Spleen (tissue), 11 donors: ENCODE measurements around the gene SCN11A. TPM values are rescaled to one million over a fixed set of nuclear protein-coding genes. Genes with fewer than 3 reads are reported as not detected.
"Not testable (repeated sequence)": the region's sequence is repeated elsewhere in the genome, so short reads cannot be mapped to it uniquely, and the experiment has no call there.

Experiments
- DNase-seq: peaks from one replicate; pipeline ENCODE4 v3.0.0-alpha.2; 2020
- H3K27ac ChIP-seq, 8 donors: fragments of 200-600 bp; sonication (generic) in 7 of 8; 1 replicate in 4 of 8; 2 replicates in 4 of 8; pipeline versions ENCODE4 v1.5.0 to v1.8.0; 2016 to 2021; ENCODE audit warnings: inconsistent platforms in 4 of 8, mild to moderate bottlenecking in 4 of 8, moderate library complexity in 1 of 8
- H3K27me3 ChIP-seq, 7 donors: fragments of 200-600 bp; sonication (generic) in 6 of 7; replicated peaks in 1 of 7; 1 replicate in 4 of 7; 2 replicates in 3 of 7; pipeline versions ENCODE4 v1.5.0 to v1.8.0; 2016 to 2021; ENCODE audit warnings: inconsistent platforms in 3 of 7, mild to moderate bottlenecking in 1 of 7
- H3K36me3 ChIP-seq, 6 donors: fragments of 200-600 bp; sonication (generic) in 5 of 6; 1 replicate in 4 of 6; 2 replicates in 2 of 6; pipeline versions ENCODE4 v1.5.0 to v1.8.0; 2016 to 2021; ENCODE audit warnings: inconsistent platforms in 2 of 6
- H3K4me1 ChIP-seq, 6 donors: fragments of 200-600 bp; sonication (generic) in 5 of 6; 1 replicate in 3 of 6; 2 replicates in 3 of 6; pipeline versions ENCODE4 v1.5.0 to v1.8.0; 2016 to 2021; ENCODE audit warnings: inconsistent platforms in 3 of 6
- H3K4me3 ChIP-seq, 8 donors: fragments of 200-600 bp; sonication (generic) in 7 of 8; 1 replicate in 4 of 8; 2 replicates in 4 of 8; pipeline versions ENCODE4 v1.5.0 to v1.8.0; 2016 to 2021; ENCODE audit warnings: inconsistent platforms in 4 of 8, mild to moderate bottlenecking in 4 of 8, moderate library complexity in 2 of 8
- H3K9me3 ChIP-seq, 8 donors: fragments of 200-600 bp; sonication (generic) in 7 of 8; 1 replicate in 4 of 8; 2 replicates in 4 of 8; pipeline versions ENCODE4 v1.5.0 to v1.8.0; 2016 to 2021; ENCODE audit warnings: inconsistent platforms in 4 of 8
- CTCF ChIP-seq, 11 experiments: fragments of 200-600 bp in 7 of 11; fragments of 450-650 bp in 4 of 11; sonication (generic) in 4 of 11; IDR thresholded peaks in 8 of 11; conservative IDR thresholded peaks in 3 of 11; 1 replicate in 7 of 11; 2 replicates in 4 of 11; pipeline versions ENCODE4 v1.4.0 to v1.8.0; 2016 to 2021; ENCODE audit warnings: antibody characterized with exemption in 11 of 11, inconsistent platforms in 4 of 11, mild to moderate bottlenecking in 1 of 11
- POLR2A ChIP-seq, 3 donors: fragments of 450-650 bp; IDR thresholded peaks; one replicate each; pipeline ENCODE4 v1.5.1; 2017; ENCODE audit warnings: antibody characterized with exemption in 3 of 3, mild to moderate bottlenecking in 1 of 3
- POLR2AphosphoS5 ChIP-seq, 3 donors: sonication (generic); formaldehyde crosslinking; IDR thresholded peaks; one replicate each; pipeline ENCODE4 v1.5.1; 2017; ENCODE audit warnings: antibody characterized with exemption in 3 of 3
- WGBS, 5 donors: extraction: QIAGEN DNeasy Blood & Tissue Kit in 3 of 5; methylation state at CpG; one replicate each; pipeline versions ENCODE4 v1.1.5 to v1.1.7; 2013 to 2018; 5-methylcytosine and 5-hydroxymethylcytosine counted together
- intact Hi-C: fragments of 100-400 bp; cut with DNase I; formaldehyde crosslinking; loops from one replicate; pipeline ENCODE4 v1.15.0; 2023; ENCODE audit warnings: low total_unique reads
- polyA plus RNA-seq, 3 donors: library from polyadenylated mRNA; stranded (reverse); fragments of 200-250 nt; gene quantifications; one replicate each; pipeline ENCODE4 v1.2.1, GENCODE V29; 2013
- total RNA-seq, 7 donors: library from RNA; depleted of rRNA in 3 of 7; stranded (reverse); fragments of >200 nt in 3 of 7; fragmentation: NEBNext Ultra II Directional in 4 of 7; extraction: Animal tissue kit (Norgen Biotek cat#: 25700) in 4 of 7; gene quantifications; one replicate each; pipeline versions ENCODE4 v1.1.0 to v1.2.1, GENCODE V29; 2016 to 2021
- donor health status: healthy with polysubstance abuse.
- donor health status: DM: no; HTN: no; CAD: no; lungs with moderate emphysema.
- donor health status: DM: no; HTN: no; CAD: no.
- donor health status: Bipolar disorder and iron deficiency.
- donor health status: healthy.
- donor health status: DM: no; HTN: no; CAD: no.
- donor health status: DM: yes; HTN: yes; CAD: no.

The SCN11A gene
- total and polyA plus RNA-seq, 10 donors = 0.26 to 6.0 (median 2.5) TPM

GRCh38 chr3:39063143-39063542, 11.4 kb upstream of the SCN11A start:
- Histone ChIP-seq H3K27ac (no peak overlapping the region), H3K36me3 (peaks cover 0 to 59% (median 23%) of the 10 kb centered on the region in 6 donors), H3K4me1 (peaks cover 0 to 27% (median 9%) of the 10 kb centered on the region in 6 donors), H3K4me3 (no peak overlapping the region), H3K27me3 (no peaks in the 10 kb centered on the region), H3K9me3 (peaks cover 0 to 7% (median 0%) of the 10 kb centered on the region in 8 donors)
- no peak for DNase-seq
- 82 to 94% (median 93%) methylated on average over 3 of the region's 3 CpGs for WGBS, 5 donors
- TF ChIP-seq POLR2A (IDR thresholded peaks at IDR 0.05) (no peak), CTCF (IDR thresholded peaks at IDR 0.05 in 8 of 11, conservative IDR thresholded peaks at IDR 0.05 in 3 of 11) (no peak), POLR2AphosphoS5 (IDR thresholded peaks at IDR 0.05) (no peak)
- intact Hi-C loops = no loop called here

- WGBS, 5 donors = 83 to 88% (median 87%) methylated on average over 1 of the region's 1 CpG
- TF ChIP-seq CTCF (IDR thresholded peaks at IDR 0.05 in 8 of 11, conservative IDR thresholded peaks at IDR 0.05 in 3 of 11) = no peak
- TF ChIP-seq POLR2AphosphoS5 (IDR thresholded peaks at IDR 0.05) = no peak
- TF ChIP-seq POLR2A (IDR thresholded peaks at IDR 0.05) = no peak
- intact Hi-C loops = no loop called here
- Histone ChIP-seq H3K9me3 (peaks cover 0 to 7% (median 0%) of the 10 kb centered on the region in 8 donors), H3K4me1 (peaks cover 0 to 35% (median 9%) of the 10 kb centered on the region in 6 donors), H3K4me3 (no peak overlapping the region), H3K27ac (no peak overlapping the region), H3K27me3 (no peaks in the 10 kb centered on the region), H3K36me3 (peaks cover 0 to 56% (median 14%) of the 10 kb centered on the region in 6 donors)
- DNase-seq = no peak
Observed at GRCh38 chr3:39062180-39062579, 10.4 kb upstream of the SCN11A start.

- H3K4me3 ChIP-seq, H3K27me3 ChIP-seq, H3K9me3 ChIP-seq, DNase-seq, H3K27ac ChIP-seq, intact Hi-C loops: not testable (repeated sequence)
- WGBS, 5 donors = 88 to 93% (median 89%) methylated on average over 2 of the region's 2 CpGs
- Histone ChIP-seq H3K4me1 (peaks cover 0 to 44% (median 10%) of the 10 kb centered on the region in 6 donors), H3K36me3 (peaks cover 0 to 46% (median 5%) of the 10 kb centered on the region in 6 donors)
Observed at GRCh38 chr3:39061228-39061627, 9.5 kb upstream of the SCN11A start.

- TF ChIP-seq POLR2A (IDR thresholded peaks at IDR 0.05) (no peak), CTCF (IDR thresholded peaks at IDR 0.05 in 8 of 11, conservative IDR thresholded peaks at IDR 0.05 in 3 of 11) (no peak), POLR2AphosphoS5 (IDR thresholded peaks at IDR 0.05) (no peak)
- Histone ChIP-seq H3K4me1 (peaks cover 12 to 79% (median 41%) of the 10 kb centered on the region in 6 donors), H3K27me3 (no peaks in the 10 kb centered on the region), H3K36me3 (peaks cover 0 to 11% (median 0%) of the 10 kb centered on the region in 6 donors), H3K4me3 (no peak overlapping the region), H3K27ac (no peak overlapping the region), H3K9me3 (peaks cover 0 to 6% (median 0%) of the 10 kb centered on the region in 8 donors)
- no peak for DNase-seq
- WGBS, 5 donors = 63 to 82% (median 79%) methylated on average over 3 of the region's 3 CpGs
- intact Hi-C loops = no loop called here
Observed at GRCh38 chr3:39056151-39056550, 4.4 kb upstream of the SCN11A start.

- peaks cover 13 to 84% (median 43%) of the 10 kb centered on the region in 6 donors for H3K4me1 ChIP-seq
- WGBS, 5 donors = 90 to 97% (median 94%) methylated on average over 2 of the region's 2 CpGs
- no peak for TF ChIP-seq CTCF (IDR thresholded peaks at IDR 0.05 in 8 of 11, conservative IDR thresholded peaks at IDR 0.05 in 3 of 11)
- TF ChIP-seq POLR2AphosphoS5 (IDR thresholded peaks at IDR 0.05) = no peak
- TF ChIP-seq POLR2A (IDR thresholded peaks at IDR 0.05) = no peak
- H3K9me3 ChIP-seq = no peaks in the 10 kb centered on the region
- H3K4me3 ChIP-seq = peak overlapping the region in 1 of 8 donors; percentile 82
- no peak overlapping the region for H3K27ac ChIP-seq
- DNase-seq = no peak
- H3K36me3 ChIP-seq = peaks cover 0 to 11% (median 0%) of the 10 kb centered on the region in 6 donors
- H3K27me3 ChIP-seq = no peaks in the 10 kb centered on the region
- intact Hi-C loops = no loop called here
Observed at GRCh38 chr3:39053696-39054095, 2.0 kb upstream of the SCN11A start.
